K562 (cell line): Measurements from ENCODE around the gene MACROD2. TPM values are rescaled to one million over a fixed set of nuclear protein-coding genes. Genes with fewer than 3 reads are reported as not detected.

Experiments used
- ATAC-seq: fragments of 200-7000 bp; cut with Tn5 transposase; 3 replicates; pipeline ENCODE4 v1.9.1; 2020; ENCODE audit warnings: moderate library complexity
- BruUV-seq: library from RNA; stranded (reverse); fragments of 400-500 nt; replicated peaks from 2 replicates; lab custom pipeline; 2021; lab: Mats Ljungman, UMichigan
- CTCF ChIA-PET: fragments of 300-600 bp; formaldehyde crosslinking; extraction: SDS; loops from one replicate; lab custom pipeline; 2021; ENCODE audit warnings: low intra/inter-chr PET ratio; lab: Yijun Ruan, JAX
- POLR2A ChIA-PET: fragments of 300-600, 350-650 bp; sonication (Branson Sonifier 250); formaldehyde crosslinking; extraction: SDS; loops from one replicate; lab custom pipeline; 2021; ENCODE audit warnings: antibody characterized with exemption, inconsistent platforms; lab: Yijun Ruan, JAX
- DNase-seq, 4 experiments: peaks; one replicate each; pipeline versions ENCODE4 v3.0.0 to v3.0.0-alpha.2; 2011 to 2018; ENCODE audit warnings: low spot score in 3 of 4, mixed read lengths in 3 of 4; ENCODE audit errors: extremely low read depth in 1 of 4
- FAIRE-seq: peaks from 2 replicates; lab custom pipeline; 2011; peaks lifted over from hg19 to GRCh38; lab: Jason Lieb, UNC
- H2AFZ ChIP-seq: 2 replicates; pipeline ENCODE4 v1.6.0; 2011; ENCODE audit warnings: low read depth, low read length, control low read depth, inconsistent platforms
- H3K27ac ChIP-seq: fragments of 200-600 bp; 3 replicates; pipeline ENCODE4 v1.8.0; 2011; ENCODE audit warnings: low read depth, mild to moderate bottlenecking, control low read depth, inconsistent platforms, low read length, moderate library complexity, mixed read lengths; ENCODE audit errors: extremely low read depth
- H3K27me3 ChIP-seq, 2 experiments: fragments of 300-600 bp in 1 of 2; 2 replicates in 1 of 2; 3 replicates in 1 of 2; pipeline versions ENCODE4 v1.6.0 to v1.8.0; 2011; ENCODE audit warnings: inconsistent platforms in 2 of 2, low read length in 2 of 2, mild to moderate bottlenecking in 1 of 2, mixed read lengths in 1 of 2, moderate library complexity in 1 of 2; ENCODE audit not compliant: control insufficient read depth in 2 of 2, insufficient read depth in 2 of 2
- H3K36me3 ChIP-seq: fragments of 300-600 bp; 3 replicates; pipeline ENCODE4 v1.8.0; 2011; ENCODE audit warnings: mild to moderate bottlenecking, low read length, inconsistent platforms; ENCODE audit not compliant: control insufficient read depth, insufficient read depth
- H3K4me1 ChIP-seq, 2 experiments: fragments of 200-600 bp in 1 of 2; replicated peaks in 1 of 2; 2 replicates in 1 of 2; 3 replicates in 1 of 2; pipeline versions ENCODE4 v1.5.1 to v1.8.0; 2011; ENCODE audit warnings: inconsistent platforms in 2 of 2, low read length in 2 of 2, mild to moderate bottlenecking in 1 of 2, mixed read lengths in 1 of 2, moderate library complexity in 1 of 2; ENCODE audit not compliant: control insufficient read depth in 2 of 2, insufficient read depth in 2 of 2
- H3K4me2 ChIP-seq: 2 replicates; pipeline ENCODE4 v1.6.1; 2011; ENCODE audit warnings: low read length, control low read depth, inconsistent platforms, mixed read lengths; ENCODE audit not compliant: insufficient read depth
- H3K4me3 ChIP-seq: fragments of 200-600 bp; sonication (generic), shearing (Covaris generic); 2 replicates; pipeline ENCODE4 v1.5.1; 2016; ENCODE audit warnings: control low read depth, inconsistent platforms
- H3K79me2 ChIP-seq: fragments of 200-600 bp; 3 replicates; pipeline ENCODE4 v1.8.0; 2011; ENCODE audit warnings: low read length, inconsistent platforms; ENCODE audit not compliant: control insufficient read depth, insufficient read depth
- H3K9ac ChIP-seq, 2 experiments: 2 replicates each; pipeline versions ENCODE4 v1.6.0 to v1.6.1; 2011; ENCODE audit warnings: low read depth in 2 of 2, low read length in 2 of 2, control low read depth in 1 of 2, inconsistent platforms in 1 of 2, mild to moderate bottlenecking in 1 of 2, mixed read lengths in 1 of 2; ENCODE audit not compliant: insufficient read depth in 1 of 2
- H3K9me1 ChIP-seq: one replicate; pipeline ENCODE4 v1.6.0; 2011; ENCODE audit warnings: inconsistent platforms, mild to moderate bottlenecking, low read length, moderate library complexity; ENCODE audit not compliant: control insufficient read depth, insufficient read depth
- H3K9me3 ChIP-seq: replicated peaks from 2 replicates; pipeline ENCODE4 v1.5.1; 2011; ENCODE audit warnings: low read depth, low read length, inconsistent platforms; ENCODE audit not compliant: control insufficient read depth, insufficient read depth
- H4K20me1 ChIP-seq: replicated peaks from 2 replicates; pipeline ENCODE4 v1.6.1; 2011; ENCODE audit warnings: low read length, inconsistent platforms, mixed read lengths; ENCODE audit not compliant: control insufficient read depth, insufficient read depth
- DEAF1 ChIP-seq: fragments of 450-650 bp; formaldehyde crosslinking; IDR thresholded peaks from 2 replicates; pipeline ENCODE4 v1.4.0; 2020; ENCODE audit warnings: mild to moderate bottlenecking, moderate library complexity
- HBP1 ChIP-seq: fragments of 450-650 bp; formaldehyde crosslinking; IDR thresholded peaks from 2 replicates; pipeline ENCODE4 v1.4.0; 2022; ENCODE audit warnings: missing genetic modification characterization
- REST ChIP-seq, 2 experiments: fragments of 450-650 bp; formaldehyde crosslinking in 1 of 2; IDR thresholded peaks; 2 replicates each; pipeline versions ENCODE4 v1.4.0 to v1.6.1; 2014 to 2020; ENCODE audit warnings: mild to moderate bottlenecking in 2 of 2, borderline replicate concordance in 1 of 2, low read depth in 1 of 2
- SNAPC5 ChIP-seq: fragments of 250-450 bp; sonication (Bioruptor Pico); IDR thresholded peaks from 2 replicates; pipeline ENCODE4 v1.8.0; 2021; ENCODE audit warnings: moderate library complexity, mild to moderate bottlenecking, inconsistent platforms
- ZNF384 ChIP-seq: IDR thresholded peaks from 2 replicates; pipeline ENCODE4 v1.6.1; 2012; ENCODE audit warnings: low read depth, low read length, improper control_type of control experiment
- WGBS: fragments of 100-300 bp; shearing (Covaris generic); methylation state at CpG from one replicate; pipeline ENCODE4 v1.1.6; 2016; ENCODE audit warnings: low coverage, mixed read lengths; ENCODE audit not compliant: insufficient coverage; ENCODE audit errors: missing lambda C conversion rate; 5-methylcytosine and 5-hydroxymethylcytosine counted together
- in situ Hi-C: fragments of 300-500 bp; cut with MboI; formaldehyde crosslinking; loops from 4 replicates; pipeline ENCODE4 v1.15.0; 2018; ENCODE audit warnings: inconsistent platforms, mixed read lengths
- intact Hi-C: fragments of 100-400 bp; cut with micrococcal nuclease; formaldehyde crosslinking; loops from 2 replicates; pipeline ENCODE4 v1.14.2; 2022
- polyA plus RNA-seq, 8 experiments: library from polyadenylated mRNA; depleted of rRNA in 4 of 8; stranded (reverse) in 5 of 8; unstranded in 3 of 8; fragments of >200 nt; fragmentation: Nextera tagmentation in 2 of 8; fragmentation: Illumina TruSeq in 1 of 8; extraction: Ambion mirVana in 2 of 8; extraction: Trizol in 1 of 8; gene quantifications; 2 replicates each; pipeline versions ENCODE4 v1.2.1 to v1.2.3, GENCODE V29; 2011 to 2014; ENCODE audit warnings: inconsistent platforms in 1 of 8, missing spikeins in 1 of 8
- total RNA-seq, 7 experiments: library from RNA; depleted of rRNA in 6 of 7; stranded (reverse); fragments of >200 nt in 6 of 7; fragmentation: Illumina TruSeq in 2 of 7; extraction: Trizol in 2 of 7; gene quantifications; 2 replicates each; pipeline versions ENCODE4 v1.2.1 to v1.2.3, GENCODE V29; 2011 to 2021; ENCODE audit warnings: low replicate concordance in 1 of 7
- TF ChIP-seq, protein P1 (sequence below), 3 experiments: IDR thresholded peaks in 2 of 3; conservative IDR thresholded peaks in 1 of 3; 2 replicates each; pipeline ENCODE4 v1.5.1; 2011 to 2012; ENCODE audit warnings: low read length in 3 of 3, mild to moderate bottlenecking in 3 of 3, control low read depth in 2 of 3, improper control_type of control experiment in 1 of 3, inconsistent platforms in 1 of 3, low read depth in 1 of 3, mixed read lengths in 1 of 3, moderate library complexity in 1 of 3; ENCODE audit not compliant: insufficient read depth in 2 of 3

Gene MACROD2
- total and polyA plus RNA-seq, 9 of the 15 experiments (the other 6 are each of a cell fraction or from before 2014, with no cell fraction given) = not detected

DNA sequence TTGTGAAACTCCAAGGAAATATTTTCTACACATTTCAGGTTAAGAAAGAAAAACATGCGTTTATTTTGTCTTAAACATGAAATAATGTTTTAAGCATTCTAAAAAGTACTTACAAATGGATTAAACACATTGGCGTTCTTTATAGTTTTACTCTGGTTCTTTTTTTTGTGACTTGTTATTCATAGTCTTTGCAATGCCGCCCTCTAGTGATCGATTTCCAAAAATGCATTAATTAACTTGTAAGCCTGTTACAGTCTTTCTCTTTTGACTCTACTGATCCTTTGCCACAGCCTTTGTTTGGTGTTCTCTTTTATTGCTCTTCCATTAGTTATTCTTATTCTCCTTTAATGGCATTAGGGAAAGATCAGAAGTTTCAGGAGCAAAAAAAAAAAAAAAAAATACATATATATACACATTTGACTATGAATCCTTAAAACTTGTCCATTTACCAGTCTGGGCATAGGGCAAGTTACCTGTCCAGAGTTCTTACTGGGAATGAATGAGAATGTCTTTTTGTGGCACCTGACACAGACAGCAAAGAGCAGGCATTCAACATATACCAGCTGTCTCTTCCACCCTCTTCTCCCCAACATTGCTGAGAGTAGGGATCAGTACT is 59.9 kb downstream of the MACROD2 start:
- H3K4me1 ChIP-seq = no peaks in the 10 kb centered on the region
- intact Hi-C loops (loop anchor here (1.0 to 10.0 kb wide), 3 partner anchors 156 to 940 kb away; no protein-coding TSS in a partner anchor), in situ Hi-C loops (no loop called here)
- H2AFZ ChIP-seq = no peak overlapping the region
- BruUV-seq = no TSS peak
- 0% methylated on average over 4 of the region's 4 CpGs for WGBS
- no peaks in the 10 kb centered on the region for H3K36me3 ChIP-seq
- no peaks in the 10 kb centered on the region for H4K20me1 ChIP-seq
- no peak overlapping the region for H3K4me2 ChIP-seq
- H3K9ac ChIP-seq = no peak overlapping the region
- H3K27ac ChIP-seq = no peak overlapping the region
- ATAC-seq = no peak
- no peaks in the 10 kb centered on the region for H3K79me2 ChIP-seq
- ChIA-PET CTCF (interaction anchor here (1.1 to 1.3 kb wide), 3 partner anchors 157 to 935 kb away, joined by 4 to 6 read pairs (median 4); no protein-coding TSS in a partner anchor), POLR2A (interaction anchor here (0.6 kb wide), 1 partner anchor 444 kb away, joined by 3 read pairs; no protein-coding TSS in a partner anchor)
- no peak overlapping the region for H3K4me3 ChIP-seq
- H3K9me1 ChIP-seq = no peaks in the 10 kb centered on the region
- FAIRE-seq = no peak
- DNase-seq = peak; percentile 9 to 59 (median 14)
- no peaks in the 10 kb centered on the region for H3K9me3 ChIP-seq
- H3K27me3 ChIP-seq = no peaks in the 10 kb centered on the region
- TF ChIP-seq, protein P1, sequence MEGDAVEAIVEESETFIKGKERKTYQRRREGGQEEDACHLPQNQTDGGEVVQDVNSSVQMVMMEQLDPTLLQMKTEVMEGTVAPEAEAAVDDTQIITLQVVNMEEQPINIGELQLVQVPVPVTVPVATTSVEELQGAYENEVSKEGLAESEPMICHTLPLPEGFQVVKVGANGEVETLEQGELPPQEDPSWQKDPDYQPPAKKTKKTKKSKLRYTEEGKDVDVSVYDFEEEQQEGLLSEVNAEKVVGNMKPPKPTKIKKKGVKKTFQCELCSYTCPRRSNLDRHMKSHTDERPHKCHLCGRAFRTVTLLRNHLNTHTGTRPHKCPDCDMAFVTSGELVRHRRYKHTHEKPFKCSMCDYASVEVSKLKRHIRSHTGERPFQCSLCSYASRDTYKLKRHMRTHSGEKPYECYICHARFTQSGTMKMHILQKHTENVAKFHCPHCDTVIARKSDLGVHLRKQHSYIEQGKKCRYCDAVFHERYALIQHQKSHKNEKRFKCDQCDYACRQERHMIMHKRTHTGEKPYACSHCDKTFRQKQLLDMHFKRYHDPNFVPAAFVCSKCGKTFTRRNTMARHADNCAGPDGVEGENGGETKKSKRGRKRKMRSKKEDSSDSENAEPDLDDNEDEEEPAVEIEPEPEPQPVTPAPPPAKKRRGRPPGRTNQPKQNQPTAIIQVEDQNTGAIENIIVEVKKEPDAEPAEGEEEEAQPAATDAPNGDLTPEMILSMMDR (IDR thresholded peaks at IDR 0.05 in 2 of 3, conservative IDR thresholded peaks at IDR 0.05 in 1 of 3; ENCODE audit: insufficient read depth in 2 of 3, low read depth in 1 of 3, low read length in 3 of 3) = peak; percentile 22 to 62 (median 32); a peak in 3 of 6 replicates
- TF ChIP-seq SNAPC5 (CRISPR knock-in tag) = no peak
- no peak for TF ChIP-seq HBP1 (CRISPR knock-in tag)
- peak; percentile 26; the same call in 1 of the 2 replicates for TF ChIP-seq REST (IDR thresholded peaks at IDR 0.05; ENCODE audit: borderline replicate concordance)
- TF ChIP-seq REST (CRISPR knock-in tag; IDR thresholded peaks at IDR 0.05; ENCODE audit: low read depth) = no peak
- 0 out of 2 replicates have a peak, but pooled peaks have one; percentile 17 for TF ChIP-seq DEAF1 (CRISPR knock-in tag)
- TF ChIP-seq ZNF384 = peak; percentile 71
